Posterior vena cava (tissue), 2 donors: Measurements from ENCODE around the gene NSUN4. TPM values are rescaled to one million over a fixed set of nuclear protein-coding genes. Genes with fewer than 3 reads are reported as not detected.
"Not testable (repeated sequence)": the region's sequence is repeated elsewhere in the genome, so short reads cannot be mapped to it uniquely, and the experiment has no call there.

Experiments used
- DNase-seq: peaks from one replicate; pipeline ENCODE4 v3.0.0-alpha.2; 2020; ENCODE audit warnings: low spot score
- intact Hi-C, 2 donors: fragments of 100-400 bp; cut with DNase I; formaldehyde crosslinking; loops; one replicate each; pipeline versions ENCODE4 v1.14.1 to v1.14.2; 2022 to 2023
- long read RNA-seq, 2 donors: library from polyadenylated mRNA; unstranded; transcript quantifications; one replicate each; pipeline ENCODE4 v2.0.0, GENCODE V29; 2020 to 2021
- total RNA-seq, 2 donors: library from RNA; stranded (reverse); fragmentation: NEBNext Ultra II Directional; extraction: Animal tissue kit (Norgen Biotek cat#: 25700); gene quantifications; one replicate each; pipeline ENCODE4 v1.2.1, GENCODE V29; 2021
- donor health status: DM: yes; HTN: yes; CAD: no.
- donor health status: DM: yes; HTN: yes; CAD: no.

Gene NSUN4
- total RNA-seq: 10 to 100 TPM; 17.3 to 18.9 TPM
- long read RNA-seq, donor 1, partial matches to known transcripts: 0 of 3 reads
- long read RNA-seq, donor 1, other reads (novel, unspliced or antisense): 3 of 3 reads
- long read RNA-seq, donor 2, transcript NSUN4-204 (6 exons, 2,150 nt): major isoform, 11 of 18 reads
- long read RNA-seq, donor 2, partial matches to known transcripts: 0 of 18 reads
- long read RNA-seq, donor 2, other reads (novel, unspliced or antisense): 7 of 18 reads

DNA sequence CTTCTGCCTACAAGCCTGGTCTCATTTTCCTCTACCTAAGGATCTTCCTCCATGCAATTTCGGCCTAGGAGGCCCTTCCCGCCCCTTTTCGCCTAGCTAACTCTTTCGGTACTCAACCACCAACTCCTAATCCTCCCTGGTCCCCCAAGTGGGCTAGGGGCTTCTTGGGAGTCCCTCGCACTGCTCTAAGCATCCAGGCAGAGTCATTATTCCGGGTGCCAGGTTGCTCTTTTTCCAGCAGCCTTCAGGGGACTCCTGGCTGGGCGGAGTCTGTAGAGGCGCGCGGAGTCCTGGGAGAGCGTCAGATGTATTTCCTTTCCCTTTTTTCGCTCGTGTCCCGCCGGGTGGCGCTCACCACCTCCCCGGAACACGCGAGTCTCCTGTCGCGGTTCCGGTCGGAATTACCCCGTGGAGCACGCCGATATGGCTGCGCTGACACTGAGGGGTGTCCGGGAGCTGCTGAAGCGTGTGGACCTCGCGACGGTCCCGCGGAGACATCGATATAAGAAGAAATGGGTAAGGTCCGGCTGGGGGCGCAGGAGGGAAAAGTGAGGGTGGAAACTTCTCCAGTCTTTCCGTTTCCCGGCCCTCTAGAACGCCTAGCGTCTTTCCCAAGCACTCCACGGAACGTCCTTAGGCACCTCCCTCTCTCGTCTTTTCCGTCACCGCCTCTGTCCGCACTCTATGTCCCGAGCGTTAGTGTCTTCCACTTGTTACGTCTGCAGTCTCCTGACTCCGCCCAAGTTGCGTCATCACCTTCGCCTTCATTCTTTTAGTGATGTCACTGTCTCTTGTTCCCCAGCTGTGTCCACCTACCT lies at the start of gene NSUN4:
TSS of gene NSUN4 (plus strand) at position 404 of the 818 bp plus-strand sequence. CDS start at position 424, 20 bp downstream.
- DNase-seq: peak; percentile 98
- intact Hi-C loops: loop anchor here in 1 of 2 donors (5.0 kb wide), 1 partner anchor 38 kb away; the partner anchor contains the start of genes LRRC41 and UQCRH

DNA sequence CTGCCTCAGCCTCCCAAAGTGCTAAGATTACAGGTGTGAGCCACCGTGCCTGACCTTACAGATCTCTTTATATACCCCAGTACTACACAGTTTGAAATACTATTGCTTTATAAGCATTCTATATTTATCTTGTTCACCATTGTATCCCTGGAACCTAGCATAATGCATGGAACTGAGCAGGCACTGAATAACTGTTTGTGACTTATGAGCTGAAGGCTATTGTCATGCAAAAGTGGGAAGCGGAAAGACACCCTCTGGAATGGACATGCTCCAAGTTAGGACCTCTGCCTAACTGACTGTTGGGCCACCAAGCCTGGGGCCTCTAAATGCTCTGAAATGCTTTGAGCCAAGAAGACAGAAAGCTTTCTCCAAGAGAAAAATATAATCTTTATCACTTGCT lies 45.3 kb upstream of the NSUN4 start:
- DNase-seq: no peak
- intact Hi-C loops: no loop called here

DNA sequence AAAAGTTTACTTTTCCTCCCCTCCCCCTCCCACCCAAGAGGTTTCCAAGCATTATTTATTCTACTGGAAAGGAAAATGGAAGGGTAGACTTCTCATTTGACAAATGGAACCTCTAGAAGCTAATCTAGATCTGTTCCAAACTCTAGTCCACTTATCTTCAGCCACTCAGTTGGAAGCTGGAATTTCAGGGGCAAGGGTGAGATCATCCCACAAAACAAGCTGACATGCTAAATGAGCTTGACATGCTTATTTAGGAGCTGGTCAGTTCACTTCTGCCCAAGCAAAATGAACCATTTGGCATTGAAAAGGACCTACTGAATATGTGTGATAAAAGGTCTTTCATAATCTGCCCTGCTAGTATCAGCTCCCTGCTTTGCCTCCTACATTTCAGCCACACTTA lies 42.2 kb upstream of the NSUN4 start:
- DNase-seq: no peak
- intact Hi-C loops: no loop called here

DNA sequence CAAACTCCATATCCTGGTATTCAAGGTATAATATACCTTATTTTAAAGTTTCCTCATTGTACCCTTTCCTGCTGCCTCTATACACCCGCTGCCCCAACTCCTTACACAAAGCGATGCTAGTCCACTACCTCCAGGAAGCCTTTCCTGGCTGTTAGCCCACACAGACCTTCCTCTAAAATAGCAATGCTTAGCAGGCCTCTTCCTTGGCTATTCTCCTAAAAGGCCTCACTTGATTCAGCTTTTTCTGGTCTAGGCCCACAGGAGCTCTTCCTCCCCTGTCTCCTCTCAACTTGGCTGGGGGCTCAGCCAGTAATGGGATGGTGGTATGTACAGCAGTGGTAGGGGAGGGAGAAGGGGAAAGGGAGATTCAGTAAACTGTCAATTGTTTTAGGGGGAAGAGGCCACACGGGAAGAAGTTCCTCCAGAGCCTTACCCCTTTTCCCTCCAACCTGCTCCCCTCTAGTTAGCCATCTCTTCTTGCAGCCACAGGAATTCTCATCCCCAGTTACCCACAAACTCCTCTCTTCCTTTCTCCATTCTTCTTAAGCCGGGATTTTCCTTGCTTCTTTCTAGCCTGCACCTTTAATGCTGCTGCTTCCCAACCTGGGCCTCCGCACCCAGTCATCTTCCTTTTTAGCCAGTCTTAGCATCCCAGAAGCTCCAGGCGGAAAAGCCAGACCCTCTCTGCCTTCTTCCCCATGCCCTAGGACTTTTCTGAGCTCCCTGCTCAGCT lies 39.8 kb upstream of the NSUN4 start:
- intact Hi-C loops: loop anchor here in 1 of 2 donors (5.0 kb wide), 1 partner anchor 41 kb away; the partner anchor contains the start of gene NSUN4
- no peak for DNase-seq

DNA sequence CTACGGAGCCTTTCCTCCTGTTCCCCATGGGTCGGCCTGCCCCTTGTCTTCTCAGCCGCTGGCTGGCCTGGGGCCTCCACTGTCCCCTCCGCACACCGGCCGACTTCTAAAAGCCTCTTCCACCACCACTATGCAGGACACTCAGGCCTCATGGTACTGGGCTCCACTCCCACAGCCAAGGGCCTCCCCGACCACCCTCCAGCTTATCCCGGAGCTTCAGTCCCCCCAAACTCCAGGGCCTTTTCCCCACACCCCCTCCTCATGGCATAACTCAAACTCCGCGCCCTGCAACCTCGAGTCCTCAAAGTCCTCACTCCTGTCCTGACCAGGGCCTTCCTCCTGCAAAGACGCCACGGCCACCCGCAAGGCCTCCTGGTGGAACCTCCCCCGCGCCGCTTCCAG lies 39.2 kb upstream of the NSUN4 start:
- intact Hi-C loops: loop anchor here in 1 of 2 donors (5.0 kb wide), 1 partner anchor 41 kb away; the partner anchor contains the start of gene NSUN4
- no peak for DNase-seq

DNA sequence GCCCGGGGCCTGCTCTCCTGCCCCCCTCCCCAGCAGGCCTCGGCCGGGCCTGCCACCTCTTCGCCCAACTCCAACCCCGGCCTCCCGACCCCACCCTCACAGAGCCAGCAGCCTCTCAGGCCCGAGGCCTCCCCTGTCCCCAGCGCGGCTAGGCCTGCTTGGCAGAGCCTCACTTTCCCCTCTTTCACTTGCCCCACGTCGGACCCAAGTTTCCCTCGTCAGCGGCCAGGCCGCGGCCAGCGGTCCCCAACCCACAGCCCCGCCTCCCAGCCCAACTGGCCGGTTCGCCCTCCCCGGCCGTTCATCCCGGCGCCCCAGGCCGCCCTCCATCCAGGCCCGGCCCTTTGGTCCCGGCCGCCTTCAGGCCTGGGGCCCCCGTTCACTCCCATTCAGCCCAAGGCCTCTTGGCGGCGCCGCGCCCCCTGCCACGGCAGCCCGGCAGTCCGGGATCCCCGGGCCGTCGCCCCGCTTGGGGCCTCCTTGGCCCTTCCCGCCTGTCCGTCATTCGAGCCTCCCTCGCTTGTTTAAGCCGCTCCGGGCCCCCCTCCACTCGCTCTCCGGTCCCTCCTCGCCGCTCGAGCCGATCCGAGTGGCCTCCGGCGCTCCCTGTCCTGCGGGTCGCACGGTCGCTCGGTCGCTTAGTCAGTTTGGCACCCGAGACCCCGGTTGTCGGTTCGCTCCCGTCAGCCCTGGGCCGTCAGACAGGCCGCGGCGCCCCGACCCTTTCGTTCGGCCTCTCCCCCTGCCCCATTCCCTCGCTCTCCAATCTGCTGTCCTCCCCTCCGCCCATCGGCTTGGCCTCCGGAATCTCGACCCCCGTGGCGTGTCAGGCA lies 38.6 kb upstream of the NSUN4 start:
- peak; percentile 88 for DNase-seq
- intact Hi-C loops: loop anchor here in 1 of 2 donors (5.0 kb wide), 1 partner anchor 40 kb away; the partner anchor contains the start of gene NSUN4

DNA sequence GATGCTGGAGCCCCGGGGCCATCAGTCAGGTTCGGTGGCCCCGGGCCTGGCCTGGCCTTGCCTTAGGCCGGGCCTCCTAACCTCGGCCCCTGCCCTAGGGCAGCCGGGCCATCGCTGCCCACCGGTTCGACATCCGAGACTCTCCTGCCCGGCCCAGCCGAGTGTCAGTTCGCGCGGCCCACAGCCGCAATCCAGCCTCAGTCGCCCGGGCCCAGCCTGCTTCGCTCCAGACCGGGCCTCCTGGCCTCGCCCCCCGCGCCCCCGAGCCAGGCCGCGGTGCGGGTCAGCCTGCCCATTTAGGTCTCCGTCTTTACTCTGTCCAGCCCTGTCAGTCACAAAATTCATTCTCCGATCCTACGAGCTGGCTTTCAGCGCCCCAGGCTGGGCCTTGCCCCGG lies 38.0 kb upstream of the NSUN4 start:
- intact Hi-C loops: loop anchor here in 1 of 2 donors (5.0 kb wide), 1 partner anchor 40 kb away; the partner anchor contains the start of gene NSUN4
- DNase-seq: peak; percentile 85

DNA sequence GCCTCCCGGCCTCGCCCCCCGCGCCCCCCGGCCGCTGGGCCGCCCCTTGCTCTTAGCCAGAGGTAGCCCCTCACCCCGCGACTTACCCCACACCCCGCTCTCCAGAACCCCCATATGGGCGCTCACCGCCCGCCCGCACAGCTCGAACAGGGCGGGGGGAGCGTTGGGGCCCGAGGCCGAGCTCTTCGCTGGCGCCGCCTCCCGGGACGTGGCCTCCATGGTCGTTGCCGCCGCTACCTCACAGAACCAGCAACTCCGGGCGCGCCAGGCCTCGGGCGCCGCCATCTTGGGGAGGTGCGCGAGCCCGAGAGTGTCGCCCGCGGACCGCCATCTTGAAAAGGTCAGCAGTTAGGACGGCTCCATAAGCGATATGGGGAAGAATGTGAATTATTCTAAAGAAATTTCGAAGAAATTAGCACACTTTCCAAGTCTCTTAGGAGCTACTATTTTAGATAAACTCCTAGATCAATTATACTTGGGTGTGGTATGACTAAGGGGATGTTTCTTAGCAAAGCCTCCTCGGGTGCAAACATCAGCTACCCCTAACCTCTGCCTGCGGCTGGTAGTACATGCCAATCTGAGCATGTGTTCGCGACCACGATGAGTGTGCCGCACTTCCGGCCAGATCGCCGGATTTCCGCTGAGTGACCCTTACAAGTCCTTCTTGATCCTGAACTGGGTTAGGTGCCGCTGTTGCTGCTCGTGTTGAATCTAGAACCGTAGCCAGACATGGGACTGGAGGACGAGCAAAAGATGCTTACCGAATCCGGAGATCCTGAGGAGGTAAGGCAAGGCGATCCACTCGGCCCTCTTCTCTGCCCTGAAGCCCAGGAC lies 37.4 kb upstream of the NSUN4 start, which contains the start of the genes LRRC41 and UQCRH:
TSS of gene LRRC41 (minus strand) at position 579 of the 834 bp plus-strand sequence. CDS start at position 285, 294 bp downstream.
TSS of gene UQCRH (plus strand) at position 661 of the 834 bp plus-strand sequence. CDS start at position 730, 69 bp downstream.
- intact Hi-C loops: loop anchor here in 1 of 2 donors (5.0 kb wide), 1 partner anchor 39 kb away; the partner anchor contains the start of gene NSUN4
- peak; percentile 98 for DNase-seq

DNA sequence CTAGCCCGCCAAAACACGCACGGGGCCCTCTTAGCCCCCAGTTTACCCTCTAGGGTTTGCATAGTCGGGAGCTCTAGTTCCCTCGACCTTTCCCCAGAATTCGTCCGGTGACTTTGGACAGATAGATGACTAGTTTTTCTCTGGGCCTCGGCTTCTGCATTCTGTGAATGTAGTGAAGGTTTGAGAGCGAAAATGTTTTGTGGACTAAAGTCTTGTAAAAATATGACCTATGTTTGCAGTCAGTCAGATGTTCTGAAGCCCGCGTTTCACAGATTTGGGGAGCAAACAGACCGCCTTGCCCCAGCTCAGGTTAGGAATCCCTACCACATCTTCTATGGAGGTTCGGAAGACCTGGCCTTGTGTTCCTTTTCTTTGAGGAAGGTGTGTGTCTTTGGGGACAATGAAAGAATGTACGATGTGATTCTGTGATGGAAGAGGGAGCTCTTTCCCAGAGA lies 36.7 kb upstream of the NSUN4 start:
- intact Hi-C loops: loop anchor here in 1 of 2 donors (5.0 kb wide), 1 partner anchor 38 kb away; the partner anchor contains the start of gene NSUN4
- no peak for DNase-seq

DNA sequence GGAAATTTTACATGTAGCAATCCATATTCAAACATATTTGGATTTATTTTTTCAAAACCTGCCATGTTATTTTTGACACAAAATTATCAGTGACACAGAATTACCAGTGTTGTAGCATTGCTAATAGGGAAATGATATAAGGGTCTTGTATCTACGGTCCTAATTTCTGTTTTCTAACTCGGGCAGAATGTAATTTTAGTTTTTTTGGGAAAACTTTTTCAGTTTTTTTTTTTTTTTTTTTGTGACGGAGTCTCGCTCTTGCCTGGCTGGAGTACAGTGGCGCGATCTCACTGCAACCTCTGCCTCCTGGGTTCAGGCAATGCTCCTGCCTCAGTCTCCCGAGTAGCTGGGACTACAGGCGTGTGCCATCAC lies 34.5 kb upstream of the NSUN4 start:
- intact Hi-C loops: no loop called here
- no peak for DNase-seq

DNA sequence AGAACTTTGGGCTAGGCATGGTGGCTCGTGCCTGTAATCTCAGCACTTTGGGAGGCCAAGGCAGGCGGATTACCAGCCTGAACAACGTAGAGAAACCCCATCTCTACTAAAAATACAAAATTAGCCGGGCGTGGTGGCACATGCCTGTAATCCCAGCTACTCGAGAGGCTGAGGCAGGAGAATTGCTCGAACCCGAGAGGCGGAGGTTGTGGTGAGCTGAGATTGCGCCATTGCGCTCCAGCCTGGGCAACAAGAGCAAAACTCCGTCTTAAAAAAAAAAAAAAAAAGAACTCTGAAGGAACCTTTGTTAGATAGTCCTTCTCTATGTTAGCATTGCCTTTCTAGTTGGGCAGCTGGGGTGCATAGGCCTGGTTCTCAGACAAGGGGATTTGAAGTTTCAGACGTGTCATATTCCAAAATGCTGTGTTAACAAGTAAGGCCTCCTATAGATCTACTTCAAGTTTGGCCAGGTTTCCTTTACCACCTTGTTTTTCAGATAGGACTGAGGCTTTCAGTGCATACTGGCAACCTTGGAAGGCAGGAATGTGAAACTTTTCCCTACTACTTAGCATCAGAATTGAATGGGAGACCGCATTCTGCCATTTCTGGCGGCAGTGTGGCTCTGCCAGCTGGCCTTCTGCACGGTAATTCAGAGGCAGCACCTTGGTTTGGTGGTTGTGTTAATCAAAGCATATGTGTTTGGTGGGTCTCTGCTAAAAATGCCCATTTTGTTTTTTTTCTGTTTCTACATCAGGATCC lies 31.0 kb upstream of the NSUN4 start:
- no peak for DNase-seq
- intact Hi-C loops: no loop called here

DNA sequence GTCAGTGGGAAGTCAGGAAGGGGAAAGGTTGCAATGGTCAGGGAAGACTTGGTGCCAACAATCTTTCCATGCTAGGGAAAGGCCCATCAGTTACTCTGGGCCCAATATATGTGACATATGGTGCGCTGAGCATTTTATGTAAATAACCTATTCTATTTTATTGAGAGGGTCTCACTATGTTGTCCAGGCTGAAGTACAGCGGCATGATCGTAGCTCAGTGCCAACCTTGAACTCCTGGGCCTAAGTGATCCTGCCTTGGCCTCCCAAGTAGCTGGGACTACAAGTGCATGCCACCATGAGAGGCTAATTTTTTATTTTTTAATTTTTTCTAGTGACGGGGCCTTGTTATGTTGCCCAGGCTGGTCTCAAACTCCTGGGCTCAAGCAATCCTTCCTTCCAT lies 30.3 kb upstream of the NSUN4 start:
- no peak for DNase-seq
- intact Hi-C loops: no loop called here

DNA sequence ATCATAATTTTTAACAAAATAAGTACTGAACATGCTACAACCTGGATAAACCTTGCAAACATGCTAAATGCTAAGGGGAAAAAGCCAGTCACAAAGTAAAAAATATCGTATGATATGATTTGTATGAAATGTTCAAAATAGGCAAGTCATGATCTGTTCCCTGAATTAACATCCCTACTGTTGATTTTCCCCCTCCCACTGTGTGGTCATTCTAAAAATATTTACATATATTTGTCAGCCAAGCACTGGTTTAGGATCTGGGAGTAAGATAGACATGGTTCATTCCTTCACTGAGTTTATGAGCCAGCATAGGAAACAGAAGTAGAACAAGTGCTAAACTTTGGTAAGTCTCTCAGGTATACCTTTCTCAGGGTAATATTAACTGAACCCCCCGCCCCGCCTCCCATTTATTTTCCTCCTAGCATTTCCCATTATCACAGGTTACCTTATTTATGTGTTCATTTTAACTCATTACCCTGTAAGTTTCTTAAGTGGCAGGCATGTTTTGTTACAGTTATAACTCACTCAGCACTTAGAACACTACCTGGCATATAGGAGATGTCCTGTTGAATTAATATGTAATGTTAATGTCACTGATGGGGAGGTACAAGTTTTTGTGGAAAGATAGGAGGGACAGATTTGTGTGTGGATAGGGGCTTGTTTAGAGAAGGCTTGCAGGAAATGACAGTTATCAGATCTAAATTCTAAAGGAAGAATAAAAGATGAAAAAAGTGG lies 24.8 kb upstream of the NSUN4 start:
- intact Hi-C loops: no loop called here
- DNase-seq: no peak

DNA sequence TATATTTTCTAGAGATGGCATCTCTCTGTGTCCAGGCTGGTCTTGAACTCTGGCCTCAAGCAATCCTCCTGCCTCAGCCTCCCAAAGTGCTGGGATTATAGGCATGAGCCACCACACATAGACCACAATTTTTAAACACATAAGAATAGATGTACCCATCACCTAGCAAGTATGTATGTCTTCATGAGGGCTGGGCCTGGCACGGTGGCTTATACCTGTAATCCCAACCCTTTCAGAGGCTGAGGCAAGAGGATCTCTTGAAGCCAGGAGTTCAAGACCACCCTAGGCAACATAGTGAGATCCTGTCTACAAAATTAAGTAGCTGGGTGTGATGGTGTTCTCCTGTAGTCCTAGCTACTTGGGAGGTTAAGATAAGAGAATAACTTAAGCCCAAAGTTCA lies 23.3 kb upstream of the NSUN4 start:
- intact Hi-C loops: no loop called here
- no peak for DNase-seq

DNA sequence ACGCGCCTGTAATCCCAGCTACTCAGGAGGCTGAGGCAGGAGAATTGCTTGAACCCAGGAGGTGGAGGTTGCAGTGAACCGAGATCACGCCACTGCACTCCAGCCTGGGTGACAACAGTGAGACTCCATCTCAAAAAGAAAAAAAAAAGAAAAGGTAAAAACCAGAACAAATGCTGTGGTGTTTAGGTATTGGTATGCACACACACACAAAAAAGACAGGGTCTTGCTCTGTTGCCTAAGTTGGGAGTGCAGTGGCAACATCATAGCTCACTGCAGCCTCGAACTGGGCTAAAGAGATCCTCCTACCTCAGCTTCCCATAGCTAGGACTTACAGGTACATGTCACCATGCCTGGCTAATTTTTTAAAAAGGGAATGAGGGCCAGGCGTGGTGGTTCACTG lies 21.3 kb upstream of the NSUN4 start:
- intact Hi-C loops, DNase-seq: not testable (repeated sequence)
